TTC549 (cell line): ENCODE results near the gene HLA-DQB2.
A peak's percentile ranks its signal among the peaks of the same experiment; 100 is the strongest.
"Not testable (repeated sequence)": the region's sequence is repeated elsewhere in the genome, so short reads cannot be mapped to it uniquely, and the experiment has no call there.

Experiments used
- FAIRE-seq: peaks from 2 replicates; lab custom pipeline; 2012; peaks lifted over from hg19 to GRCh38; lab: Jason Lieb, UNC

Gene HLA-DQB2

GRCh38 chr6:32763421-32763820 lies at the start of gene HLA-DQB2:
HLA-DQB2 (minus strand) TSS chr6:32763532; CDS start chr6:32763470, 62 bp downstream.
- no peak for FAIRE-seq

- FAIRE-seq, result peak; percentile 22
Observed at GRCh38 chr6:32809171-32809570, 45.8 kb upstream of the HLA-DQB2 start.

- FAIRE-seq, result no peak
Observed at GRCh38 chr6:32807020-32807580, 43.8 kb upstream of the HLA-DQB2 start.

GRCh38 chr6:32805404-32805803 lies 42.1 kb upstream of the HLA-DQB2 start:
- not testable (repeated sequence) for FAIRE-seq

- no peak for FAIRE-seq
Observed at GRCh38 chr6:32803416-32803815, 40.1 kb upstream of the HLA-DQB2 start.

GRCh38 chr6:32799740-32800139 lies 36.4 kb upstream of the HLA-DQB2 start:
- FAIRE-seq, result no peak

- FAIRE-seq, result no peak
Observed at GRCh38 chr6:32799168-32799567, 35.8 kb upstream of the HLA-DQB2 start.

- peak; percentile 84 for FAIRE-seq
Observed at GRCh38 chr6:32796848-32797776, 33.8 kb upstream of the HLA-DQB2 start.

GRCh38 chr6:32794510-32794909 lies 31.2 kb upstream of the HLA-DQB2 start:
- FAIRE-seq, result no peak

- FAIRE-seq, result no peak
Observed at GRCh38 chr6:32792901-32793435, 29.6 kb upstream of the HLA-DQB2 start.

GRCh38 chr6:32790306-32790705 lies 27.0 kb upstream of the HLA-DQB2 start:
- no peak for FAIRE-seq

GRCh38 chr6:32785781-32786533 lies 22.6 kb upstream of the HLA-DQB2 start:
- peak; percentile 88 for FAIRE-seq

GRCh38 chr6:32782923-32783322 lies 19.6 kb upstream of the HLA-DQB2 start:
- not testable (repeated sequence) for FAIRE-seq

- FAIRE-seq, result no peak
Observed at GRCh38 chr6:32779036-32779435, 15.7 kb upstream of the HLA-DQB2 start.

GRCh38 chr6:32775071-32775470 lies 11.7 kb upstream of the HLA-DQB2 start:
- no peak for FAIRE-seq

GRCh38 chr6:32774426-32774825 lies 11.1 kb upstream of the HLA-DQB2 start:
- no peak for FAIRE-seq

- no peak for FAIRE-seq
Observed at GRCh38 chr6:32772656-32773055, 9.3 kb upstream of the HLA-DQB2 start.

GRCh38 chr6:32764048-32764447 lies 716 bp upstream of the HLA-DQB2 start:
- FAIRE-seq, result no peak

GRCh38 chr6:32761548-32761947 lies 1.8 kb downstream of the HLA-DQB2 start:
- no peak for FAIRE-seq

- FAIRE-seq, result no peak
Observed at GRCh38 chr6:32761072-32761471, 2.3 kb downstream of the HLA-DQB2 start.

- no peak for FAIRE-seq
Observed at GRCh38 chr6:32759669-32760068, 3.7 kb downstream of the HLA-DQB2 start.

GRCh38 chr6:32752580-32752979 lies 10.8 kb downstream of the HLA-DQB2 start:
- no peak for FAIRE-seq

- FAIRE-seq, result not testable (repeated sequence)
Observed at GRCh38 chr6:32745649-32746048, 17.7 kb downstream of the HLA-DQB2 start.
